ENCODE measurements around the gene SLC27A1.
"Not testable (repeated sequence)": the region's sequence is repeated elsewhere in the genome, so short reads cannot be mapped to it uniquely, and the experiment has no call there.

Gene SLC27A1

GRCh38 chr19:17487284-17488121 is 17.2 kb downstream of the SLC27A1 start:
- DNase-seq, result no peak

- peak; percentile 55 for DNase-seq
Observed at GRCh38 chr19:17488593-17489391, 18.5 kb downstream of the SLC27A1 start.

- DNase-seq, result no peak
Observed at GRCh38 chr19:17489392-17490030, 19.2 kb downstream of the SLC27A1 start.

- DNase-seq, result peak; percentile 9
Observed at GRCh38 chr19:17490411-17490810, 20.1 kb downstream of the SLC27A1 start.

- no peak for DNase-seq
Observed at GRCh38 chr19:17491287-17491686, 21.0 kb downstream of the SLC27A1 start.

- no peak for DNase-seq
Observed at GRCh38 chr19:17495639-17496296, 25.4 kb downstream of the SLC27A1 start.

- peak; percentile 69 for DNase-seq
Observed at GRCh38 chr19:17496337-17496997, 26.1 kb downstream of the SLC27A1 start.

GRCh38 chr19:17497149-17497798 is 26.9 kb downstream of the SLC27A1 start:
- DNase-seq, result no peak

GRCh38 chr19:17499025-17499424 is 28.7 kb downstream of the SLC27A1 start:
- not testable (repeated sequence) for DNase-seq

- no peak for DNase-seq
Observed at GRCh38 chr19:17499648-17500446, 29.5 kb downstream of the SLC27A1 start.

- DNase-seq, result no peak
Observed at GRCh38 chr19:17500447-17501198, 30.3 kb downstream of the SLC27A1 start.

GRCh38 chr19:17503240-17503639 is 32.9 kb downstream of the SLC27A1 start:
- no peak for DNase-seq

GRCh38 chr19:17504030-17504429 is 33.7 kb downstream of the SLC27A1 start:
- no peak for DNase-seq

- no peak for DNase-seq
Observed at GRCh38 chr19:17504456-17504855, 34.1 kb downstream of the SLC27A1 start.

GRCh38 chr19:17505223-17505622 is 34.9 kb downstream of the SLC27A1 start:
- no peak for DNase-seq

- no peak for DNase-seq
Observed at GRCh38 chr19:17506745-17507144, 36.4 kb downstream of the SLC27A1 start.

- not testable (repeated sequence) for DNase-seq
Observed at GRCh38 chr19:17508558-17508933, 38.2 kb downstream of the SLC27A1 start.

- no peak for DNase-seq
Observed at GRCh38 chr19:17510220-17510993, 40.1 kb downstream of the SLC27A1 start.
